Large intestine (tissue), 3 donors: Measurements from ENCODE around the gene GBX2. TPM values are rescaled to one million over a fixed set of nuclear protein-coding genes. Genes with fewer than 3 reads are reported as not detected.

Experiments
- DNase-seq, 2 donors: peaks; one replicate each; pipeline versions ENCODE4 v3.0.0 to v3.0.0-alpha.2; 2013
- H3K27ac ChIP-seq: one replicate; pipeline ENCODE4 v1.5.1; 2013; ENCODE audit warnings: low read length
- H3K27me3 ChIP-seq: 2 replicates; pipeline ENCODE4 v1.6.1; 2013; ENCODE audit warnings: low read length; ENCODE audit not compliant: control insufficient read depth, insufficient read depth
- H3K36me3 ChIP-seq: 2 replicates; pipeline ENCODE4 v1.6.1; 2013; ENCODE audit warnings: low read length; ENCODE audit not compliant: control insufficient read depth, insufficient read depth
- H3K4me1 ChIP-seq: one replicate; pipeline ENCODE4 v1.6.1; 2013; ENCODE audit warnings: low read length; ENCODE audit not compliant: control insufficient read depth, insufficient read depth
- H3K4me3 ChIP-seq: one replicate; pipeline ENCODE4 v1.5.1; 2013; ENCODE audit warnings: low read length
- H3K9me3 ChIP-seq: one replicate; pipeline ENCODE4 v1.6.1; 2013; ENCODE audit warnings: mild to moderate bottlenecking, low read depth, low read length, moderate library complexity; ENCODE audit not compliant: control insufficient read depth
- WGBS: methylation state at CpG from one replicate; pipeline ENCODE4 v1.1.5; 2013; ENCODE audit warnings: low lambda C conversion rate; ENCODE audit not compliant: insufficient coverage; 5-methylcytosine and 5-hydroxymethylcytosine counted together
- polyA plus RNA-seq: library from polyadenylated mRNA; unstranded; fragments of 120-200 nt; gene quantifications from one replicate; pipeline ENCODE4 v1.2.1, GENCODE V29; 2013

Gene GBX2
- polyA plus RNA-seq, 1 donor: not detected

GRCh38 chr2:236119003-236119402 lies 49.2 kb downstream of the GBX2 start:
- DNase-seq: no peak
- Histone ChIP-seq H3K4me3 (no peak overlapping the region), H3K9me3 (peaks cover 4% of the 10 kb centered on the region), H3K27ac (no peak overlapping the region), H3K4me1 (no peaks in the 10 kb centered on the region), H3K27me3 (no peaks in the 10 kb centered on the region), H3K36me3 (peaks cover 14% of the 10 kb centered on the region)
- no CpG with 5 or more reads among the region's 4 CpGs for WGBS

DNA sequence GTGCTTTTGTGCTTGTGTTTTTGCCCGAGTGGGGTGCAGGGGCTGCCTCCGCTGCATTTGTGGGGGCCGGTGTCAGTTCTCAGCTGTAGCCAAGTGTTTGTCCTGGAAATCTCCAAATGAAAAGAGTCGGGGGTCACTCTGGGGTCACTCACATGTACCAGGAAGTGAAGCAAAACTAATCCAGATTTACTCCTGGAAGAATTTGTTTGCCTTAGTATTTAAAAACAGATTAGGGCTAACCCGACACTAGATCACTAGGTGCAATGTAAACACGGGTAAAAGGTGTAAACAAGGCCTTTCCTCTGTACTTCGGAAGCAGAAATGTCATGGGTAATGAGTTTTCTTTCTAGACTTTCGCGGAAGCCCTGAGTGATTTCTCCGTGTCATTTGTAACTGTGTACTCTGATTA lies 50.3 kb downstream of the GBX2 start:
- peaks cover 4% of the 10 kb centered on the region for H3K9me3 ChIP-seq
- H3K36me3 ChIP-seq: peaks cover 9% of the 10 kb centered on the region
- DNase-seq: peak in 1 of 2 donors; percentile 15
- H3K4me1 ChIP-seq: no peaks in the 10 kb centered on the region
- H3K27me3 ChIP-seq: no peaks in the 10 kb centered on the region
- H3K4me3 ChIP-seq: no peak overlapping the region
- 34% methylated on average over 3 of the region's 10 CpGs for WGBS
- H3K27ac ChIP-seq: no peak overlapping the region

- no peak for DNase-seq
- Histone ChIP-seq H3K36me3 (peaks cover 9% of the 10 kb centered on the region), H3K27me3 (no peaks in the 10 kb centered on the region), H3K9me3 (peaks cover 4% of the 10 kb centered on the region), H3K27ac (no peak overlapping the region), H3K4me3 (no peak overlapping the region), H3K4me1 (no peaks in the 10 kb centered on the region)
- 89% methylated on average over 5 of the region's 10 CpGs for WGBS
These were observed 50.8 kb downstream of the GBX2 start for GRCh38 chr2:236117401-236117800.

Other genes with a start within 250 kb of the GBX2 start
- gene ASB18, start 96.0 kb upstream of the GBX2 start, polyA plus RNA-seq: 0.03 TPM